HL-60/S4 (cell line): Measurements from ENCODE around the gene PDHX.
"Not testable (repeated sequence)": the region's sequence is repeated elsewhere in the genome, so short reads cannot be mapped to it uniquely, and the experiment has no call there.

Experiments
- in situ Hi-C: fragments of 300-500 bp; cut with MboI; formaldehyde crosslinking; loops from 2 replicates; pipeline ENCODE4 v1.14.3; 2022; ENCODE audit warnings: low sequenced_read_pairs

Gene PDHX

DNA sequence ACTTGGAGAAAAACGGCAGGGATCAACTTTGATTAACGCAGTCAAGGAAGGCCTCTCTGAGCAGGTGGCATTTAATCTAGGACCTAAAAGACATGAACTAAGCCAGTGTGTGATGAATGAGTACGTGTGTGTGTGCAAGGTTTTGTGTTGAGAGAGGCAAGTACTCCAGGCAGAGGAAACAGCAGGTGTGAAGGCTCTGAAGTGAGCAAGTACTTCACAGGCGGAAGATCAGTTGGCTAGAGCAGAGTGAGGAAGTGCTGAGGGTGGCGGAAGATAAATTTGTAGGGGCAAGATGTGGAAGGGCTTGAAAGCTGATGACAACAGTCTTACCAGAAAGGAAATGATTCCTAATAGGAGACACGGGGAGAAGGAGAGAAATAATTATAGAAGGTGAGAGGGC lies 7.0 kb upstream of the PDHX start:
- in situ Hi-C loops: no loop called here

DNA sequence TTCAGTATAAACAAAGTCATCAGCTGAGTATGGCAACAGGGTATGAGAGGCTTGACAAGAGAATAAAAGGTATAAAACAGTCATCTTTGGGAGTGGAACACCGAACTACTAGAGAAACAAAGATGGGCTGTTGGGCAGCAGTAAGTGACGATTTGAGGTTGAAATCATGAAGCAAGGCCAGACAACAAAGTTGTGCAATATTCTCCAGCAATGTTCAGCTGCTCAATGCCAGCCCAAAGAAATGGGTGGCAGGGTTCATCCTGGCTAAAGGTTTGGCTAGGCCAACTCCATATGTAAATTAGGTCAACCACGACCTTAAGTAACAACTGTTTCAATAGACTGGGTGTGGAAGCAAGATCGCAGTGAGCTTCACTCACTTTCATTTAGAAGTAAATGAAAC lies 6.5 kb upstream of the PDHX start:
- in situ Hi-C loops: no loop called here

DNA sequence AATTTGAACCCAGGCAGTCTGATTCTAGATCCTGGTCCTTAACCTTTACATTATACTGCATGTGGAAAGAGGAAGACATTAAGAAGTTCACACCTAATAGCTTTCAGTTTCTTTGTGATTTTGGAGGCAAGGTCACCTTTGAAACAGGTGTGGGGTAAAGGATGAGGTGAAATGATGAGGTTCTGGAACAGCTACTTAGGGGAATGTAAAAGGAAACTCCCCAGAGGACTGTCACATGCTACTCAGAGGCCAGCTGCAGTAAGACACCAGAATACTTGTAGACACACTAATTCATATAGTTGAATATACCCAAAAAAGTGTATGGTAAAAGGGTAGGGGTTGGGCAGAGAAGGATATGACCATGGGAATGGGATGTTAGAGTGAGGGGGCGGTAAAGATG lies 5.6 kb upstream of the PDHX start:
- in situ Hi-C loops: no loop called here

- in situ Hi-C loops: no loop called here
Measured at GRCh38 chr11:34911676-34912075, 4.7 kb upstream of the PDHX start.

- in situ Hi-C loops: not testable (repeated sequence)
Measured at GRCh38 chr11:34913556-34913955, 2.9 kb upstream of the PDHX start.

GRCh38 chr11:34915136-34916014 lies 1.0 kb upstream of the PDHX start:
- in situ Hi-C loops: no loop called here

DNA sequence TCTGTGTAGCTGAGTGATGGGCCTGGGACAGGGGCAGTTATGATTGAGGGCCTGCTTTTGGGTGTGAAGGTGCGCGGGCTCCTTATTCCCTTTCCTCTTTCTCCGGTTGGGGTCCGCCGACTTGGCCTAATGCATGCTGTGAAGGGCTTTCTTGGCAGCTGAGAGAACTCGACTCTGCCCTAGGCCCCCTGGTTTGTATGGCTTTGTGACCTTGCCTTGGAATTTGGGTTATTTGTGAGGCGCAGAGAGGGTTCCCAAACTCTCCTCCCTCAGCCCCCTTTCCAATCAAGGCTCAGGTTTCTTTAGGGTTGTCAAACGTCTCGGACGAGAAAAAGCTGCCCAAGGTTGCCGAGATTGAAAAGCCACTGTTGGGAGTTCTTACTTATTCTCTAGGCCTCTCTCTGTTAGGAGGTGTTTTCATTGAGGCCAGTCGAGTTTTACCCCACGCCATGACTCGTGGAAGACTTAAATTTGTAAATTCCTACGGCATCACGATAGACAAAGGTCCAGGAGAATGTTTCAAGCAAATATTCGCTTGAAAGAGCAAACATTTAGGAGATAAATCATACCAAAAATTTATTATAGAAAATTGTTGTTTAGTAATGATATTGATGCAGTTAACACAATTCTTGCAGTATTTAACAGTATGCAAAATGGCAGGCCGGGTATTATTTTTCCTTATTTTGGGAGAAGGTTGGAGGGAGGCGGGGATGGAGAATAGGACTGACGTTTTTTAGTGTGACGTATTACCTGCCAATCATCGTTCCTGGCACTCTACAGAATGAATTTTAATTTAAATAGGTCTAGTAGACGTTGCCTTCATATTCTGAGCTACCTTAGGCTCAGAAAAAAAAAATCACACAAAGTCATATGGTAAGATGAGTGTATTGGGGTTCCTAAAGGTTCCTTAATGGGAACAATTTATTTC lies 689 bp downstream of the PDHX start:
- in situ Hi-C loops: no loop called here

GRCh38 chr11:34921156-34921555 lies 4.7 kb downstream of the PDHX start:
- in situ Hi-C loops: no loop called here

DNA sequence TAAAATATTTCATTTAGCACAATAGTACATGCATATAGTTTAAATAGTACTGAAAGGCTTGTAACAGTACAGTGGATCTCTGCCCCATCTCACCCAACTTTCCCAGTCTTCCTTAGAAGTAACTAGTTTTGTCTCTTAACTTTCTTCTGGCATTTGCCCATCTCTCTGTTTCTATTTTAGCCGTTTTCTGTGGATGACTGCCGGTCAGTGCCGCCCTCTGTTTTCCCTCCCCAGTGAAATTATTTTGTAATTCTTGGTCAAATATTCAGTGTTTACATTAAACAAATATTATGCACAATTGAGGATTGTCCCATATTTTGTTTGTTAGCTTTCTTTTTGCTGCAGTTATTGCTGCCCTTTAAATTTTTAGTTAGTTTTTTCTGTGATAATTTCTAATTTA lies 8.3 kb downstream of the PDHX start:
- in situ Hi-C loops: no loop called here

GRCh38 chr11:34926101-34926830 lies 9.8 kb downstream of the PDHX start:
- in situ Hi-C loops: no loop called here

GRCh38 chr11:34926831-34927132 lies 10.4 kb downstream of the PDHX start:
- in situ Hi-C loops: no loop called here

DNA sequence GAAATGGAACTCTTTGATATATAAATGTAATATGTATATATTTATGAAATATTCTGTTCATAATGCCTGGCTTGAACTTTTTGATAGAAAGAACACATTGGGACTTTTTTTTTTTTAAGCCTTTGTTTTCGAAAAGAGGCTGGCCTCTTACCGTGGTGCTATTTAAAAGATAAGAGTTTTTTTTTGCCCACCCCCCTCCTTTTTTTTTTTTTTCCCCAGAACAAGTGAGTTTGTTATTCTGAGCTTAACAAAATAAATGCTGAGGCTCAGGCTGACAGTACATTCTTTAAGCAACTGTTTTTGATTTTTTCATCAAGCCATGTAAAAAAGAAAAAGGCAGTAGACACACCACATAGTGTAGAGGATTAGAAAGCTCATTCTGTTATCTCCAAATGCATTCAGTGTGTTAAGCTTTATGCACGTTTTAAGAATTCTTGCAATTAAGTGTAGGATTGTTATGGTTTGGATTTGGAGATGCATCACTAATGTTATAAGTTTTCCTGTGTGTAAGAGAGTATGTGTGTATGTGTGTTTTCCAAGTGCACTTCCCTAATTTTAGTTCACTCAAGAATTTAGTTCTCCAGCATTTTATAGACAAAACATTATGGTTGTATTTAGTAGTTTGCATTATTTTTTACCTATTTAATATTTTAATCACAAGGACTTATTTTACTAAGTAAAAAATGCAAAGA lies 12.0 kb downstream of the PDHX start:
- in situ Hi-C loops: no loop called here

- in situ Hi-C loops: no loop called here
Measured at GRCh38 chr11:34928960-34929680, 12.7 kb downstream of the PDHX start.

- in situ Hi-C loops: loop anchor here (10.0 kb wide), 2 partner anchors 305 to 455 kb away; no protein-coding TSS in a partner anchor
Measured at GRCh38 chr11:34929794-34930763, 13.7 kb downstream of the PDHX start.

GRCh38 chr11:34936945-34937629 lies 20.7 kb downstream of the PDHX start:
- in situ Hi-C loops: loop anchor here (10.0 kb wide), 2 partner anchors 298 to 448 kb away; no protein-coding TSS in a partner anchor

- in situ Hi-C loops: loop anchor here (10.0 kb wide), 2 partner anchors 296 to 446 kb away; no protein-coding TSS in a partner anchor
Measured at GRCh38 chr11:34938611-34939010, 22.2 kb downstream of the PDHX start.

DNA sequence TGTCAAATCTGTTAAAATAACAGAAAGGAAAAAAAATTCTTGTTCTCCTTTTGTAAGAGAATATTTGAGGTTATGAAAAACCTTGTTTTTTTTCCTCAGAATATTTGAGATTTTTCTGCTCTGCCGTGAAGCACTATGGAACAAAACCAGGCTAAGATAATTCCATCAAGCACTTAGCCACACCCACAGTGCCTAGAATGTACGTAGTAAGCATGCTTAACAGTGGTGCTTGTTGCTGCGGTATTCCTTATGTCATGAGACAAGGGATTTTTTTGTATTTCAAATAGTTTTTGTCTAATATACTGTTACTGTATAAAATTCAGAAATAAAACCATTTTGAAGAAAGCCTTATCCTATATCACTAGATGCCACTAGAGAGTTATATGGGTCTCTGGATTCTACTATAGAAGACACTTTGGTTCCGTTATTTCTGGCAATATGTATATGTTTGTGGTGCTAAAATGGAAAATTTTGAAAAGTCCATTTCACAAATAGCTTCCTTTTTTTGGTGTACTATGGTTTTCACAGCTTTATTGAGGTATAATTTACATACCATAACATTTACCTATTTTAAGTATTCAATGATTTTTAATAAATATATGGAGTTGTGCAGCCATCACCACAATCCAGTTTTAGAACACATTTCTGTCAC lies 23.7 kb downstream of the PDHX start:
- in situ Hi-C loops: no loop called here

GRCh38 chr11:34941688-34942087 lies 25.3 kb downstream of the PDHX start:
- in situ Hi-C loops: no loop called here
